ENCODE measurements around the gene LMNTD2.

DNA sequence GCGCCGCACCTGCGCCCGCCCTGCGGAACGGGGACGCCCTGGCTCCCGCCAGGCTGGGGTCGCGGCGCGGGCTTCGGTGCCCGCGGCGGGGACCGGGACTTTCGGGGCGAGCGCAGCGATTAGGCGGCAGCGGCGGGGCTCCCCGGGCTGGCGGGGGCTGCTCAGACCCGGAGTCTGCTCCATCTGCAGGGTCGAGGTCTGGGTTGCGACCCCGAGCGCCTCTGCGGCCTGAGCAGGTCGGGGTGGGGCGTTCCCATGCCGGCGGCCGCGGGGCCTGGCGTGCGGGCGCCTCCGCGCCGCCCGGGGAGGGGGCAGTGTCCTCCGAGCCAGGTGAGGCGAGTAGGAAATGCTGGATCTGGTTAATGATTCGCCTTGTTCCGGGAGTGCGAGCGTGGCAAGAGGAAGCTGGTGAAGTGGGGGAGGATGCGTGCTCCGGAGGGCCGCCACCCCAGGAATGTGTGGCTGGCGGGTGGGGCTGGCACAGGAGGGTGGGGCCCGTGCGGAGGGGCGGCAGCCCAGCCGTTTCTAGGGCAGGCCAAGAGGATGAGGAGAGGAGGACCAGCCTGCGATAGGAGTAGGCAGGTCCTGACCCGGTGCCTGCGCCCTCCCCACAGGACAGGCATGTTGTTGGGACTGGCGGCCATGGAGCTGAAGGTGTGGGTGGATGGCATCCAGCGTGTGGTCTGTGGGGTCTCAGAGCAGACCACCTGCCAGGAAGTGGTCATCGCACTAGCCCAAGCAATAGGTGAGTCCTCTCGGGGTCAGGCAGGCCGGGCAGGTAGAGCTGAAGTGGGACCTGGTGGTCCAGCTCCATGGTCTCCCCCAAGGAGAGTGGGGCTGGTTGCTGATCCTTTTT, 838 bp upstream of the LMNTD2 start:
- TF ChIP-seq EZH2 (IDR thresholded peaks at IDR 0.05; ENCODE audit: insufficient read depth, poor library complexity, severe bottlenecking): no peak
- TF ChIP-seq EZH2phosphoT487 (IDR thresholded peaks at IDR 0.05; ENCODE audit: insufficient read depth, low read depth): no peak

All from GM23248 (cell line).